SK-N-SH (cell line): ENCODE results near the gene C19orf73. TPM values are rescaled to one million over a fixed set of nuclear protein-coding genes. Genes with fewer than 3 reads are reported as not detected.
A peak's percentile ranks its signal among the peaks of the same experiment; 100 is the strongest.

Experiments used
- CTCF ChIA-PET: fragments of 300-600, 350-600 bp; formaldehyde crosslinking; extraction: SDS; loops from one replicate; lab custom pipeline; 2021; lab: Yijun Ruan, JAX
- POLR2A ChIA-PET: fragments of 350-600 bp; sonication (Branson Sonifier 250); formaldehyde crosslinking; extraction: SDS; loops from one replicate; lab custom pipeline; 2020; ENCODE audit warnings: antibody characterized with exemption, inconsistent platforms; lab: Yijun Ruan, JAX
- DNase-seq: peaks from one replicate; pipeline ENCODE4 v3.0.0; 2012
- H2AFZ ChIP-seq: fragments of 200-600 bp; sonication (generic); 2 replicates; pipeline ENCODE4 v1.8.1; 2016; ENCODE audit warnings: antibody characterized with exemption, mild to moderate bottlenecking, low read depth
- H3F3A ChIP-seq: fragments of 200-600 bp; sonication (generic); replicated peaks from 2 replicates; pipeline ENCODE3; 2016; ENCODE audit warnings: antibody characterized with exemption, mild to moderate bottlenecking; ENCODE audit not compliant: insufficient read depth
- H3K27ac ChIP-seq, 2 experiments: fragments of 200-500 bp in 1 of 2; fragments of 200-600 bp in 1 of 2; sonication (Bioruptor generic) in 1 of 2; sonication (generic), shearing (Covaris generic) in 1 of 2; 2 replicates each; pipeline versions ENCODE4 v1.5.1 to v1.6.1; 2014 to 2016; ENCODE audit warnings: low read depth in 2 of 2, inconsistent platforms in 1 of 2, low read length in 1 of 2, mild to moderate bottlenecking in 1 of 2, mixed read lengths in 1 of 2
- H3K27me3 ChIP-seq: fragments of 200-600 bp; sonication (generic), shearing (Covaris generic); 2 replicates; pipeline ENCODE4 v1.6.1; 2016; ENCODE audit warnings: mixed run types; ENCODE audit not compliant: insufficient read depth
- H3K36me3 ChIP-seq, 2 experiments: fragments of 200-500 bp in 1 of 2; fragments of 200-600 bp in 1 of 2; sonication (Bioruptor generic) in 1 of 2; sonication (generic) in 1 of 2; replicated peaks in 1 of 2; 2 replicates each; pipeline versions ENCODE3 to v1.5.1; 2014 to 2016; ENCODE audit warnings: low read length in 1 of 2, mild to moderate bottlenecking in 1 of 2; ENCODE audit not compliant: insufficient read depth in 2 of 2, control insufficient read depth in 1 of 2
- H3K4me1 ChIP-seq, 2 experiments: fragments of 200-500 bp in 1 of 2; fragments of 200-600 bp in 1 of 2; sonication (Bioruptor generic) in 1 of 2; sonication (generic), shearing (Covaris generic) in 1 of 2; 2 replicates each; pipeline versions ENCODE4 v1.5.1 to v1.6.1; 2014 to 2016; ENCODE audit warnings: low read depth in 1 of 2, low read length in 1 of 2, mixed run types in 1 of 2; ENCODE audit not compliant: insufficient read depth in 2 of 2, control insufficient read depth in 1 of 2
- H3K4me2 ChIP-seq: fragments of 200-600 bp; sonication (generic), shearing (Covaris generic); 2 replicates; pipeline ENCODE4 v1.6.1; 2017; ENCODE audit warnings: mixed run types
- H3K4me3 ChIP-seq, 2 experiments: fragments of 200-500 bp in 1 of 2; fragments of 200-600 bp in 1 of 2; sonication (Bioruptor generic) in 1 of 2; sonication (generic), shearing (Covaris generic) in 1 of 2; 2 replicates each; pipeline versions ENCODE4 v1.5.1 to v1.8.1; 2014 to 2016; ENCODE audit warnings: low read depth in 2 of 2, inconsistent platforms in 1 of 2, low read length in 1 of 2, mild to moderate bottlenecking in 1 of 2, mixed read lengths in 1 of 2, moderate library complexity in 1 of 2
- H3K79me2 ChIP-seq: fragments of 200-600 bp; sonication (generic); 2 replicates; pipeline ENCODE4 v1.8.1; 2017; ENCODE audit warnings: mild to moderate bottlenecking; ENCODE audit not compliant: insufficient read depth
- H3K9ac ChIP-seq: fragments of 200-600 bp; sonication (generic); 2 replicates; pipeline ENCODE4 v1.6.1; 2017; ENCODE audit warnings: mixed run types
- H3K9me2 ChIP-seq: fragments of 200-600 bp; sonication (generic); 2 replicates; pipeline ENCODE4 v1.6.1; 2017; ENCODE audit warnings: mixed run types
- H3K9me3 ChIP-seq: fragments of 200-600 bp; sonication (generic); 2 replicates; pipeline ENCODE4 v1.6.1; 2017; ENCODE audit warnings: mixed run types, mild to moderate bottlenecking, moderate library complexity
- H4K20me1 ChIP-seq: fragments of 200-600 bp; sonication (generic); 2 replicates; pipeline ENCODE4 v1.6.1; 2017; ENCODE audit warnings: mild to moderate bottlenecking, mixed run types; ENCODE audit not compliant: insufficient read depth
- CHD2 ChIP-seq: fragments of 150-350 bp; IDR thresholded peaks from 2 replicates; pipeline ENCODE4 v1.6.1; 2018; ENCODE audit warnings: low read length; ENCODE audit not compliant: partially characterized antibody
- ELF1 ChIP-seq: IDR thresholded peaks from 2 replicates; pipeline ENCODE4 v1.4.0; 2012
- FOSL2 ChIP-seq: IDR thresholded peaks from 2 replicates; pipeline ENCODE4 v1.4.0; 2012; ENCODE audit warnings: low read depth, mild to moderate bottlenecking, moderate library complexity, borderline replicate concordance
- FOXJ3 ChIP-seq: sonication (generic); formaldehyde crosslinking; IDR thresholded peaks from 2 replicates; pipeline ENCODE4 v1.5.1; 2020; ENCODE audit warnings: mild to moderate bottlenecking, missing genetic modification reagents
- GABPA ChIP-seq: IDR thresholded peaks from 2 replicates; pipeline ENCODE4 v1.4.0; 2012; ENCODE audit warnings: low read depth, mild to moderate bottlenecking
- IRF3 ChIP-seq: fragments of 150-350 bp; IDR thresholded peaks from 2 replicates; pipeline ENCODE4 v1.6.1; 2016; ENCODE audit warnings: mild to moderate bottlenecking, low read depth, low read length
- JUND ChIP-seq: IDR thresholded peaks from 2 replicates; pipeline ENCODE4 v1.4.0; 2012
- MEF2A ChIP-seq: IDR thresholded peaks from 2 replicates; pipeline ENCODE4 v1.4.0; 2012; ENCODE audit warnings: low read depth, borderline replicate concordance
- MXI1 ChIP-seq: IDR thresholded peaks from 2 replicates; pipeline ENCODE4 v1.6.1; 2012; ENCODE audit warnings: mild to moderate bottlenecking, low read depth, low read length, improper control_type of control experiment
- NFIC ChIP-seq: IDR thresholded peaks from 2 replicates; pipeline ENCODE4 v1.4.0; 2012; ENCODE audit warnings: borderline replicate concordance
- NRF1 ChIP-seq: IDR thresholded peaks from 2 replicates; pipeline ENCODE4 v1.6.1; 2012; ENCODE audit warnings: low read depth, mild to moderate bottlenecking, low read length
- POLR2AphosphoS5 ChIP-seq: IDR thresholded peaks from 2 replicates; pipeline ENCODE4 v1.6.1; 2012; ENCODE audit warnings: low read depth, low read length
- RCOR1 ChIP-seq: fragments of 150-350 bp; IDR thresholded peaks from 2 replicates; pipeline ENCODE4 v1.6.1; 2017; ENCODE audit warnings: antibody characterized with exemption, low read length
- REST ChIP-seq: IDR thresholded peaks from 2 replicates; pipeline ENCODE4 v1.6.1; 2012; ENCODE audit warnings: mild to moderate bottlenecking, low read depth, low read length, moderate library complexity
- SIN3A ChIP-seq: IDR thresholded peaks from 2 replicates; pipeline ENCODE4 v1.6.1; 2012; ENCODE audit warnings: low read depth, mild to moderate bottlenecking, low read length, moderate library complexity, borderline replicate concordance
- TAF1 ChIP-seq: IDR thresholded peaks from 2 replicates; pipeline ENCODE4 v1.6.1; 2012; ENCODE audit warnings: low read depth, mild to moderate bottlenecking, low read length, moderate library complexity, borderline replicate concordance
- TEAD4 ChIP-seq: IDR thresholded peaks from 2 replicates; pipeline ENCODE4 v1.4.0; 2012; ENCODE audit warnings: mild to moderate bottlenecking, borderline replicate concordance; ENCODE audit not compliant: insufficient read depth
- YY1 ChIP-seq: IDR thresholded peaks from 2 replicates; pipeline ENCODE4 v1.4.0; 2012; ENCODE audit warnings: low read depth, mild to moderate bottlenecking
- ZBTB33 ChIP-seq: IDR thresholded peaks from 2 replicates; pipeline ENCODE4 v1.4.0; 2012; ENCODE audit warnings: low read depth, borderline replicate concordance
- WGBS: methylation state at CpG from one replicate; pipeline ENCODE4 v1.1.6; 2017; ENCODE audit warnings: low lambda C conversion rate; 5-methylcytosine and 5-hydroxymethylcytosine counted together
- polyA plus RNA-seq, 3 experiments: library from polyadenylated mRNA; depleted of rRNA; stranded (reverse); fragments of >200 nt; gene quantifications; 2 replicates each; pipeline ENCODE4 v1.2.3, GENCODE V29; 2012

Gene C19orf73
- polyA plus RNA-seq, 1 of the 3 experiments (the other 2 are of a cell fraction), result 3.0 TPM

- WGBS, result under 1% methylated on average over 14 of the region's 14 CpGs
- Histone ChIP-seq H2AFZ (no peak overlapping the region; the same call in 1 of the 2 replicates), H3K27ac (peak overlapping the region; percentile 77 to 89), H3K9ac (peak overlapping the region; percentile 98), H3K27me3 (no peaks in the 10 kb centered on the region), H3K4me2 (peak overlapping the region; percentile 99), H3K79me2 (peaks cover 60% of the 10 kb centered on the region), H3K4me3 (peak overlapping the region; percentile 78 to 99), H4K20me1 (peaks cover 53% of the 10 kb centered on the region), H3K4me1 (peaks cover 10 to 12% of the 10 kb centered on the region in 2 experiments; a peak in 1 of 4 replicates), H3K9me2 (no peaks in the 10 kb centered on the region), H3F3A (peaks cover under 1% of the 10 kb centered on the region), H3K9me3 (no peaks in the 10 kb centered on the region), H3K36me3 (peaks cover 20 to 33% of the 10 kb centered on the region in 2 experiments)
- POLR2A ChIA-PET, result no interaction called here
- TF ChIP-seq NRF1, result no peak
- TF ChIP-seq CHD2, result no peak
- TF ChIP-seq TAF1, result no peak
- no peak for TF ChIP-seq MXI1
- TF ChIP-seq ZBTB33, result no peak
- TF ChIP-seq YY1, result no peak
- no peak for TF ChIP-seq SIN3A
- TF ChIP-seq MEF2A, result no peak
- TF ChIP-seq ELF1, result no peak
- no peak for TF ChIP-seq POLR2AphosphoS5
- TF ChIP-seq REST, result no peak
- TF ChIP-seq NFIC, result no peak
- TF ChIP-seq GABPA, result no peak
- no peak for TF ChIP-seq FOSL2
- TF ChIP-seq JUND, result no peak
- TF ChIP-seq TEAD4, result no peak
- TF ChIP-seq FOXJ3 (CRISPR knock-in tag), result no peak
- TF ChIP-seq RCOR1, result no peak
- no peak for TF ChIP-seq IRF3
- no peak for DNase-seq
- CTCF ChIA-PET, result interaction anchor here (1.1 to 4.3 kb wide), 4 partner anchors 12 to 113 kb away, joined by 3 to 40 read pairs (median 14); a partner anchor contains a TSS
Measured at GRCh38 chr19:49085868-49086232, 33.1 kb downstream of the C19orf73 start.
